ENCODE measurements around the gene CTNNB1.

DNA sequence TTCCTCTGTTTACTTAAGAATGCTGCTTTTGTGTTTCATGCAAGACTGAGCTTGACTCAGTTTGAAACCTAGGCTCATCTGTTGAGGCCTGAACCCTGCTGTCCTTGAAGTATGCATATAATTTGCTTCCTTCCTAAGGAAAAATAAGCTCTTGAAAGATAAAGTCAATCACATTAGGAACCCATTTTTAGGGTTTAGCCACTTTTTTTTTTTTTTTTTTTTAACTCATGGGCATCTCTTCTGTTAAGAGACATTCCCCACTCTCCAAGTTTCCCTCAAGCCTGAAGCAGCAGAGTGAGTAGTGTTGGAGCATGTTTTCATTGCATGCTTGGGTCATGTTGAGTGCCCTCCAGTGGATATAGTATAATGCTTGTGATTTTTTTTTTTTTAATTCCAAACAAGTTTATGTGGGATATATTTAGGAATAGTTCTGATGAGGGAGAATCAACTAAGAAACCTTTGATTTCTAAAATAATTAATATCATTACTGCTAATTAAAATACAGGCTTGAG, 3.6 kb downstream of the CTNNB1 start:
- TF ChIP-seq CTCF (conservative IDR thresholded peaks at IDR 0.05; ENCODE audit: low read depth, low read length) (peak; percentile 39), POLR2A (IDR thresholded peaks at IDR 0.05; ENCODE audit: low read depth, low read length) (no peak), NFE2L2 (IDR thresholded peaks at IDR 0.05; ENCODE audit: low read depth, low read length) (no peak), MXI1 (IDR thresholded peaks at IDR 0.05; ENCODE audit: borderline replicate concordance, low read depth, low read length) (no peak), BHLHE40 (IDR thresholded peaks at IDR 0.05; ENCODE audit: low read depth, low read length) (no peak), USF2 (IDR thresholded peaks at IDR 0.05; ENCODE audit: low read depth, low read length) (no peak), RAD21 (IDR thresholded peaks at IDR 0.05; ENCODE audit: low read length) (peak; percentile 25; the same call in 1 of the 2 replicates), CEBPB (IDR thresholded peaks at IDR 0.05; ENCODE audit: low read depth, low read length) (no peak), MAZ (IDR thresholded peaks at IDR 0.05; ENCODE audit: borderline replicate concordance, low read depth, low read length) (no peak), RCOR1 (IDR thresholded peaks at IDR 0.05; ENCODE audit: insufficient replicate concordance, low read length) (no peak), FOS (IDR thresholded peaks at IDR 0.05; ENCODE audit: low read depth, low read length) (no peak), MAFK (IDR thresholded peaks at IDR 0.05; ENCODE audit: low read depth, low read length) (no peak), CHD1 (IDR thresholded peaks at IDR 0.05; ENCODE audit: low read depth, low read length) (no peak)
